ENCODE data around the gene SLC22A4. TPM values are rescaled to one million over a fixed set of nuclear protein-coding genes. Genes with fewer than 3 reads are reported as not detected.

Gene SLC22A4
- 5.3 to 5.7 TPM (median 5.5 TPM) in 5 replicates for total RNA-seq (2022; extraction: Qiagen RNA extraction)

DNA sequence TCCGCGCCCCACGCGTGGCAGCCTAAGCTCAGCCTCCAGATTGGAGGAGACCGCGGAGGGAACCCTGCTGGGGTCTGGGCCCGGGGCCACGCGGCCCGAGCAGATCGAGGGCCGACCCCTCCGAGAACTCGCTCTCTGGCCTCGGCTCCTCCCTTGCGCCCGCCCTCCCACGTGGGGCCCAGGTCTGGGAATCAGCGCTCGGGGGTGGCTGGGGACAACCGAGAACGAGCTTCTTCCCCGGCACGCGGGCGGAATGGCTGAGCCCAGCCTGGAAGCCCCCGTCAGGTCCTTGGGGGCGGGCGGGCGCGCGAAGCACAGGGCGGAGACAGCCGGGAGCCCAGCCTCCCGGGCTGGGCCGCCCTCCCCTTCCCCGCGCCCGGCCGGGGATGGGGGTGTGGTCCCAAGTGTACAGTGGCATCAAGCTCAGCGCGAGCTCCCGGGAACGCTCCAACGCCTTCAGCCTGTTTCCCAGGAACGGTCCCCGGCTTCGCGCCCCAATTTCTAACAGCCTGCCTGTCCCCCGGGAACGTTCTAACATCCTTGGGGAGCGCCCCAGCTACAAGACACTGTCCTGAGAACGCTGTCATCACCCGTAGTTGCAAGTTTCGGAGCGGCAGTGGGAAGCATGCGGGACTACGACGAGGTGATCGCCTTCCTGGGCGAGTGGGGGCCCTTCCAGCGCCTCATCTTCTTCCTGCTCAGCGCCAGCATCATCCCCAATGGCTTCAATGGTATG is at the start of gene SLC22A4:
Gene SLC22A4 (plus strand): TSS at position 403 of the 736 bp plus-strand sequence. CDS start 223 bp downstream, at position 626.

DNA sequence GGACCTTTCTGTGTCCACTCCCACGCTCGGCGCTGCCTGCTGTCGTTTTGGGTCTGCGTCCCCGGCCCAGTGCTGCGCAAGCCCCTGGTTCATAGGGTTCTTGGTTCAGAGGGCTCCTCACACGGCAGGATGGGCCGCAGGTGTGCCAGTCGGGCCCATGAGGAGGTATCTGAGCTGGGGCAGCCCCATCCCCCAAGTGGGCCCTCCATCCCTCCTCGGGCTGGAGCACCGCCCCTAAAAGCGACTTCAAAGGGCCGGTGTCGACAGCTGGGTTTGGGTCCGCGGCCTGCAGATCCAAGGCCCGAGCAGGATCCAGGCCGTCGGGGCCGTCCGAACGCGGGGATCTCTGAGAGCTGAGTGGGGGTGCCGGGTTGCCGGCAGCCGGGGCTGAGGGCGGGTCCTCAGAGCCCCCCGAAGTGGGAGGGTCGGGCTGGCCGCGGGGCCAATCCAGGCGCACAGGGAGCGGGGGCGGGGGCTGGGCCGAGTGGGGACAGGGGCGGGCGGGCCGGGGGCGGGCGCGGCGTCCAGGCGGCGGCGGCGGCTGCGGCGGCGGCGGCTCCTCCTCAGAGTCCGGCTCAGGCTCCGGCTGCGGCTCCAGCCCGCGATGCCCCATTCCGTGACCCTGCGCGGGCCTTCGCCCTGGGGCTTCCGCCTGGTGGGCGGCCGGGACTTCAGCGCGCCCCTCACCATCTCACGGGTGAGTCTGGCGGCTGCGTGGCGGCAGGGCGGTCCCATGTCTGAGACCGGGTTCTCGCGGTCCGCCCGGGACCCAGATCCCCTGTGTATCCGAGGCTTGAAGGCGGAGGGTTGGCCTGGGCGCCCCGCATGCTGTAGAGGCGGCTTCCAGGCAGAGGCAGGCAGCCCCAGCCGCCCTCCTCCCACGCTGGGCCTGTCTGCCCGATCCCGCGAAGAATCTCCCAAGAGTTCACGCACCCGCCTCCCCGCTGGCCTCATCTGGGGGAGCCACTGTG is 36.8 kb upstream of the SLC22A4 start, which contains the start of gene PDLIM4:
Gene PDLIM4 (plus strand): TSS at position 566 of the 971 bp plus-strand sequence. CDS start 39 bp downstream, at position 605.

DNA sequence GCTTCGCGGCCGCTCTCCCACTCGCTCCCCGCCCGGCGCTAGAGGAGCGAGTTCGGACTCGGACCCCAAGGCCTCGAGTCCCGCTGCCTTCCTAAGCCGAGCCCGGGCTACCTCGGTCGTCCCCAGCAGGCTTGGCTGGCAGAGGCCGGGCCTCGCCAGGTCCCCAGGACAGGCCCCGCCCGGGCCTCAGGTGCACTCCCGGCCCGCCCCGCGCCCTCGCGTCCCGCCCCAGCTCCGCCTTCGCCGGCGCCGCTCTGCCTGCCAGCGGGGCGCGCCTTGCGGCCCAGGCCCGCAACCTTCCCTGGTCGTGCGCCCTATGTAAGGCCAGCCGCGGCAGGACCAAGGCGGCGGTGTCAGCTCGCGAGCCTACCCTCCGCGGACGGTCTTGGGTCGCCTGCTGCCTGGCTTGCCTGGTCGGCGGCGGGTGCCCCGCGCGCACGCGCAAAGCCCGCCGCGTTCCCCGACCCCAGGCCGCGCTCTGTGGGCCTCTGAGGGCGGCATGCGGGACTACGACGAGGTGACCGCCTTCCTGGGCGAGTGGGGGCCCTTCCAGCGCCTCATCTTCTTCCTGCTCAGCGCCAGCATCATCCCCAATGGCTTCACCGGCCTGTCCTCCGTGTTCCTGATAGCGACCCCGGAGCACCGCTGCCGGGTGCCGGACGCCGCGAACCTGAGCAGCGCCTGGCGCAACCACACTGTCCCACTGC is 75.4 kb downstream of the SLC22A4 start, which contains the start of gene SLC22A5:
Gene SLC22A5 (plus strand): TSS at position 237 of the 707 bp plus-strand sequence. CDS start 263 bp downstream, at position 500.

Other genes starting within 250 kb of the SLC22A4 start
- gene IL3, start 233.7 kb upstream of the SLC22A4 start, total RNA-seq (2022; extraction: Qiagen RNA extraction): not detected in 5 replicates
- 0.24 to 0.69 TPM (median 0.36 TPM) in 5 replicates for gene CSF2, start 220.6 kb upstream of the SLC22A4 start, total RNA-seq (2022; extraction: Qiagen RNA extraction)
- 42.0 to 49.8 TPM (median 49.1 TPM) in 5 replicates for gene P4HA2, start 66.5 kb upstream of the SLC22A4 start, total RNA-seq (2022; extraction: Qiagen RNA extraction)
- gene PDLIM4, start 36.7 kb upstream of the SLC22A4 start, total RNA-seq (2022; extraction: Qiagen RNA extraction): 0.27 to 1.1 TPM (median 0.64 TPM) in 5 replicates
- 45.6 to 49.9 TPM (median 47.2 TPM) in 5 replicates for gene SLC22A5, start 75.3 kb downstream of the SLC22A4 start, total RNA-seq (2022; extraction: Qiagen RNA extraction)
- gene IRF1, start 196.4 kb downstream of the SLC22A4 start, total RNA-seq (2022; extraction: Qiagen RNA extraction): 30.3 to 37.8 TPM (median 33.7 TPM) in 5 replicates
- gene IL5, start 249.1 kb downstream of the SLC22A4 start, total RNA-seq (2022; extraction: Qiagen RNA extraction): not detected in 5 replicates

All from A549 treated with Mapracorat at 1 μM for 4 hours (cell line).